ENCODE results near the gene PAXX.

Gene PAXX

GRCh38 chr9:136951541-136952320, 40.5 kb upstream of the PAXX start, which contains the start of gene LCN12:
TSS of gene LCN12 (plus strand) at chr9:136952273. CDS start at chr9:136952328, 55 bp downstream.
- H3K4me1 ChIP-seq: peaks cover 14 to 31% (median 28%) of the 10 kb centered on the region in 10 experiments
- H3K4me3 ChIP-seq: no peak within 1 kb of the TSS
- TF ChIP-seq Cebpa-rat (IDR thresholded peaks at IDR 0.05): no peak
- peaks cover 0 to 4% (median 0%) of the 10 kb centered on the region in 11 experiments; a peak in 1 of 22 replicates for H3K9me3 ChIP-seq (replicated peaks in 1 of 11)
- H3K27ac ChIP-seq: no peak within 1 kb of the TSS
- no peak within 1 kb of the TSS for H3K4me2 ChIP-seq
- H3K27me3 ChIP-seq: no peaks in the 10 kb centered on the region
- no peaks in the 10 kb centered on the region; a peak in 1 of 22 replicates for H4K20me1 ChIP-seq
- no peaks in the 10 kb centered on the region for H3K36me3 ChIP-seq
- no peak within 1 kb of the TSS for H3K9ac ChIP-seq

- H3K4me2 ChIP-seq: no peak overlapping the region
- H3K27me3 ChIP-seq: no peaks in the 10 kb centered on the region
- no peak overlapping the region for H3K4me3 ChIP-seq
- H4K20me1 ChIP-seq: no peaks in the 10 kb centered on the region; a peak in 1 of 22 replicates
- H3K27ac ChIP-seq: no peak overlapping the region
- peaks cover 0 to 4% (median 0%) of the 10 kb centered on the region in 11 experiments; a peak in 1 of 22 replicates for H3K9me3 ChIP-seq (replicated peaks in 1 of 11)
- peaks cover 14 to 27% (median 24%) of the 10 kb centered on the region in 10 experiments for H3K4me1 ChIP-seq
- no peaks in the 10 kb centered on the region for H3K36me3 ChIP-seq
- H3K9ac ChIP-seq: no peak overlapping the region
- TF ChIP-seq Cebpa-rat (IDR thresholded peaks at IDR 0.05): no peak
Measured at GRCh38 chr9:136952321-136952850, 39.8 kb upstream of the PAXX start.

GRCh38 chr9:136952876-136953770, 39.1 kb upstream of the PAXX start:
- Histone ChIP-seq H4K20me1 (no peaks in the 10 kb centered on the region; a peak in 1 of 22 replicates), H3K4me2 (no peak overlapping the region), H3K4me3 (no peak overlapping the region), H3K4me1 (peaks cover 13 to 19% (median 17%) of the 10 kb centered on the region in 10 experiments), H3K27ac (no peak overlapping the region), H3K36me3 (no peaks in the 10 kb centered on the region), H3K9me3 (replicated peaks in 1 of 11) (peaks cover 0 to 4% (median 0%) of the 10 kb centered on the region in 11 experiments; a peak in 1 of 22 replicates), H3K27me3 (no peaks in the 10 kb centered on the region), H3K9ac (no peak overlapping the region)
- TF ChIP-seq Cebpa-rat (IDR thresholded peaks at IDR 0.05): no peak

GRCh38 chr9:136953771-136954269, 38.4 kb upstream of the PAXX start:
- Histone ChIP-seq H4K20me1 (no peaks in the 10 kb centered on the region; a peak in 1 of 22 replicates), H3K27ac (no peak overlapping the region), H3K9ac (no peak overlapping the region), H3K36me3 (no peaks in the 10 kb centered on the region), H3K4me3 (no peak overlapping the region), H3K4me2 (no peak overlapping the region), H3K9me3 (replicated peaks in 1 of 11) (peaks cover 0 to 4% (median 0%) of the 10 kb centered on the region in 11 experiments; a peak in 1 of 22 replicates), H3K27me3 (no peaks in the 10 kb centered on the region), H3K4me1 (peaks cover 9 to 14% (median 12%) of the 10 kb centered on the region in 10 experiments)
- no peak for TF ChIP-seq Cebpa-rat (IDR thresholded peaks at IDR 0.05)

- no peaks in the 10 kb centered on the region for H3K36me3 ChIP-seq
- no peak overlapping the region for H3K4me3 ChIP-seq
- H4K20me1 ChIP-seq: no peaks in the 10 kb centered on the region; a peak in 1 of 22 replicates
- H3K27me3 ChIP-seq: no peaks in the 10 kb centered on the region
- no peak overlapping the region for H3K4me2 ChIP-seq
- H3K9me3 ChIP-seq (replicated peaks in 1 of 11): peaks cover 0 to 4% (median 0%) of the 10 kb centered on the region in 11 experiments; a peak in 1 of 22 replicates
- H3K4me1 ChIP-seq: peaks cover 5 to 13% (median 8%) of the 10 kb centered on the region in 10 experiments; a peak in 19 of 20 replicates
- H3K27ac ChIP-seq: no peak overlapping the region
- TF ChIP-seq Cebpa-rat (IDR thresholded peaks at IDR 0.05): no peak
- no peak overlapping the region for H3K9ac ChIP-seq
Measured at GRCh38 chr9:136954270-136955083, 37.7 kb upstream of the PAXX start.

GRCh38 chr9:136955202-136955942, 36.9 kb upstream of the PAXX start:
- Histone ChIP-seq H3K4me1 (peaks cover 3 to 16% (median 9%) of the 10 kb centered on the region in 10 experiments; a peak in 19 of 20 replicates), H3K27ac (no peak overlapping the region), H3K9me3 (replicated peaks in 1 of 11) (peaks cover 0 to 4% (median 0%) of the 10 kb centered on the region in 11 experiments; a peak in 1 of 22 replicates), H3K4me2 (no peak overlapping the region), H3K4me3 (no peak overlapping the region), H3K27me3 (no peaks in the 10 kb centered on the region), H3K9ac (no peak overlapping the region), H3K36me3 (no peaks in the 10 kb centered on the region), H4K20me1 (no peaks in the 10 kb centered on the region; a peak in 1 of 22 replicates)
- no peak for TF ChIP-seq Cebpa-rat (IDR thresholded peaks at IDR 0.05)

- H3K9ac ChIP-seq: no peak overlapping the region
- H3K4me3 ChIP-seq: no peak overlapping the region
- H4K20me1 ChIP-seq: no peaks in the 10 kb centered on the region; a peak in 1 of 22 replicates
- H3K27me3 ChIP-seq: no peaks in the 10 kb centered on the region
- peaks cover 0 to 4% (median 0%) of the 10 kb centered on the region in 11 experiments; a peak in 1 of 22 replicates for H3K9me3 ChIP-seq (replicated peaks in 1 of 11)
- H3K4me1 ChIP-seq: peaks cover 0 to 10% (median 5%) of the 10 kb centered on the region in 10 experiments; a peak in 8 of 20 replicates
- no peak overlapping the region for H3K4me2 ChIP-seq
- TF ChIP-seq Cebpa-rat (IDR thresholded peaks at IDR 0.05): no peak
- no peak overlapping the region for H3K27ac ChIP-seq
- H3K36me3 ChIP-seq: no peaks in the 10 kb centered on the region
Measured at GRCh38 chr9:136955943-136956335, 36.3 kb upstream of the PAXX start.

All from BLaER1 treated with 17β-estradiol and CSF1 and Interleukin-3, amounts not matched to agents 10 nM and 100 nM (cell line).